ENCODE measurements around the gene BICC1. TPM values are rescaled to one million over a fixed set of nuclear protein-coding genes. Genes with fewer than 3 reads are reported as not detected.

BICC1 gene
- total and polyA plus RNA-seq, 2 of the 8 experiments (the other 6 are each of a cell fraction or from before 2014, with no cell fraction given): 0.20 to 0.73 TPM

DNA sequence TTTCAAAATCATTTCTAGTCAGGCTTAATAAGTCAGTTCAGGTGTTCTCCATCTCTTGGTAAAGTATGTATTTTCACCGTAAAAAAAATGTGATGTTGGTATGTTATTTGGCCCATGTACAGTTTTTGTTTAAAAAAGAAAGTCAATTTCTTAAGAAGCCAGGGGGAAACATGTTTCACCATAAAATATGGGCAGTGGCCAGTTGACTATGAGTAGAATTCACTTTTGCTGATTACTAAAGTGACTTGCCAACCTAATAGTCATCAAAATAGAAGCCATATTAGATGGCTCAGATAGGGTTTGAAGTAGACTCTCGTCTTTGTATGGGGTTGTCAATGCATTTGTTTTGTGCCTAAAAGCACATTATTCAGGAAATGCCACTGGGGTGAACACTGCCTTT is 266.3 kb downstream of the BICC1 start:
- H4K20me1 ChIP-seq (replicated peaks in 1 of 2; ENCODE audit: control insufficient read depth in 1 of 2, insufficient read depth in 2 of 2, low read length in 2 of 2): no peaks in the 10 kb centered on the region
- no peaks in the 10 kb centered on the region for H3K79me1 ChIP-seq (ENCODE audit: low read depth, low read length)
- H3K18ac ChIP-seq (ENCODE audit: extremely low read depth, low read length): no peak overlapping the region
- ChIA-PET CTCF (ENCODE audit: partially characterized antibody) (interaction anchor here (0.6 kb wide), 1 partner anchor 35 kb away, joined by 3 read pairs; no protein-coding TSS in a partner anchor), POLR2A (ENCODE audit: partially characterized antibody) (no interaction called here)
- 92% methylated on average over 2 of the region's 2 CpGs; no CpG with 5 or more reads in 1 of the 2 experiments for WGBS, 2 experiments (ENCODE audit: extremely low coverage in 1 of 2, insufficient coverage in 1 of 2, insufficient read length in 1 of 2, insufficient replicate concordance in 2 of 2, low coverage in 1 of 2, low lambda C conversion rate in 2 of 2, missing lambda C conversion rate in 1 of 2)
- no peak overlapping the region for H2BK5ac ChIP-seq (ENCODE audit: low read depth, low read length)
- no peak for FAIRE-seq
- H3K23ac ChIP-seq (ENCODE audit: insufficient read length): no peak overlapping the region
- no peak overlapping the region for H2BK120ac ChIP-seq (replicated peaks; ENCODE audit: low read depth, low read length)
- no peak overlapping the region for H2BK20ac ChIP-seq (ENCODE audit: low read length)
- no peak overlapping the region for H3K9ac ChIP-seq (replicated peaks in 1 of 4; ENCODE audit: extremely low read depth in 1 of 4, low read depth in 3 of 4, low read length in 3 of 4)
- no peaks in the 10 kb centered on the region for H3K4me1 ChIP-seq (replicated peaks in 1 of 4; ENCODE audit: control insufficient read depth in 3 of 4, insufficient read depth in 4 of 4, low read length in 3 of 4)
- no peak overlapping the region for H2AK5ac ChIP-seq (ENCODE audit: low read depth, low read length)
- no peak overlapping the region for H3K4ac ChIP-seq (replicated peaks; ENCODE audit: insufficient read length, low read depth, low read length)
- no peak overlapping the region for H3K4me3 ChIP-seq (ENCODE audit: extremely low read depth in 1 of 4, insufficient read depth in 2 of 4, low read depth in 3 of 4, low read length in 4 of 4)
- H2BK15ac ChIP-seq (ENCODE audit: low read length): no peak overlapping the region
- no peaks in the 10 kb centered on the region for H3K79me2 ChIP-seq (ENCODE audit: control insufficient read depth in 1 of 2, insufficient read depth in 2 of 2, low read length in 2 of 2)
- no peak overlapping the region for H2AFZ ChIP-seq (ENCODE audit: low read length)
- H3K27me3 ChIP-seq (replicated peaks in 1 of 4; ENCODE audit: control insufficient read depth in 3 of 4, extremely low read depth in 1 of 4, insufficient read depth in 3 of 4, low read length in 3 of 4): no peaks in the 10 kb centered on the region
- no peak overlapping the region for H3K14ac ChIP-seq (ENCODE audit: insufficient read length)
- H3K4me2 ChIP-seq (ENCODE audit: insufficient read depth in 1 of 2, low read depth in 2 of 2, low read length in 2 of 2): no peak overlapping the region
- no peak overlapping the region for H4K5ac ChIP-seq (ENCODE audit: insufficient read length, low read depth, low read length)
- H3K23me2 ChIP-seq (ENCODE audit: low read depth, low read length): no peaks in the 10 kb centered on the region
- H3K56ac ChIP-seq (replicated peaks; ENCODE audit: insufficient read length, low read depth, low read length): no peak overlapping the region
- no peak overlapping the region for H3K27ac ChIP-seq (ENCODE audit: low read depth, low read length)
- no peaks in the 10 kb centered on the region for H3K36me3 ChIP-seq (ENCODE audit: control insufficient read depth in 2 of 4, insufficient read depth in 4 of 4, low read length in 3 of 4)
- H3K9me3 ChIP-seq (ENCODE audit: insufficient read depth in 2 of 2, low read depth in 1 of 2, low read length in 1 of 2): no peaks in the 10 kb centered on the region
- no peak overlapping the region for H4K8ac ChIP-seq (ENCODE audit: extremely low read depth, insufficient read depth, low read length)
- H2BK12ac ChIP-seq (ENCODE audit: low read depth, low read length): no peak overlapping the region
- no peak overlapping the region for H4K91ac ChIP-seq (replicated peaks; ENCODE audit: insufficient read length, low read length)
- DNase-seq (ENCODE audit: low read depth in 1 of 2, low spot score in 2 of 2): no peak
- TF ChIP-seq SRF (IDR thresholded peaks at IDR 0.05; ENCODE audit: low read depth, low read length) (no peak), SUZ12 (IDR thresholded peaks at IDR 0.05; ENCODE audit: low read length) (no peak), GTF2F1 (IDR thresholded peaks at IDR 0.05; ENCODE audit: borderline replicate concordance, low read depth, low read length) (no peak), FOSL1 (IDR thresholded peaks at IDR 0.05; ENCODE audit: insufficient read depth, low read depth, low read length) (no peak), CBX8 (IDR thresholded peaks at IDR 0.05; ENCODE audit: borderline replicate concordance, low read depth, low read length) (no peak), EGR1 (IDR thresholded peaks at IDR 0.05; ENCODE audit: borderline replicate concordance, low read depth, low read length) (no peak), SAP30 (IDR thresholded peaks at IDR 0.05; ENCODE audit: insufficient read depth, insufficient replicate concordance, low read length) (no peak), NRF1 (IDR thresholded peaks at IDR 0.05; ENCODE audit: low read depth, low read length) (no peak)
- TF ChIP-seq, protein P1, sequence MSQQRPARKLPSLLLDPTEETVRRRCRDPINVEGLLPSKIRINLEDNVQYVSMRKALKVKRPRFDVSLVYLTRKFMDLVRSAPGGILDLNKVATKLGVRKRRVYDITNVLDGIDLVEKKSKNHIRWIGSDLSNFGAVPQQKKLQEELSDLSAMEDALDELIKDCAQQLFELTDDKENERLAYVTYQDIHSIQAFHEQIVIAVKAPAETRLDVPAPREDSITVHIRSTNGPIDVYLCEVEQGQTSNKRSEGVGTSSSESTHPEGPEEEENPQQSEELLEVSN (IDR thresholded peaks at IDR 0.05): no peak
